ENCODE data around the gene EHBP1.
"Not testable (repeated sequence)": the region's sequence is repeated elsewhere in the genome, so short reads cannot be mapped to it uniquely, and the experiment has no call there.

The EHBP1 gene

DNA sequence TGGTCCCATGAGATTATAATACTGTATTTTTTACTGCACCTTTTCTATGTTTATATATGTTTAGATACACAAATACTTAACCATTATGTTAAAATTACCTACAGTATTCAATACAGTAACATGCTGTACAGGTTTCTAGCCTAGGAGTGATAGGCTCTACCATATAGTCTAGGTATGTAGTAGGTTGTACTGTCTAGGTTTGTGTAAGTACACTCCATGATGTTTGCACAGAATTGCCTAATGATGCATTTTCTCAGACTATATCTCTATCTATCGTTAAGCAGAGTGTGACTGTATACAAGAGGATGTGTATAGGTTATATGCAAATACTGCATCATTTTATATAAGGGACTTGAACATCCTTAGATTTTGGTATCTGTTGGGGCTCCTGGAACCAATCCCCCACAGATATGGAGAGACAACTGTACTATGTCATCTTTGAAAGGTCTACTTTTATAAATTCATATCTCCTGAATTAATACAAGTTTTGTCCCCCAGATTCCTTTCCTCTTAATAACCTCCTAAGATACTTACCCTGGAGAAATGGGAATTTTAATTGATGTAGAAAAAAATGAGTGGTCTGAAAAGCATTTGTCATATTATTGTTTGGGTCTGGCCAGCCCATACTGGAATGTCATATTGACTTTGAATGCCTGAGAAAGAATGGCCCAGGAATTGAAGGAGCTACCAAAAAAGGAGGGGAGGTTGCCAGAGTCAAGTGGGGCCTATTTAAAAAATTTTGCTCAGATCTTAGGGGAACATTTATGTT lies 36.6 kb downstream of the EHBP1 start:
- TF ChIP-seq Cebpa-rat (IDR thresholded peaks at IDR 0.05): no peak
- H3K4me1 ChIP-seq: peaks cover 21% of the 10 kb centered on the region

GRCh38 chr2:62743506-62743905 lies 38.0 kb downstream of the EHBP1 start:
- TF ChIP-seq Cebpa-rat (IDR thresholded peaks at IDR 0.05): no peak
- Histone ChIP-seq H3K27ac (no peak overlapping the region), H3K9ac (no peak overlapping the region), H3K9me3 (no peaks in the 10 kb centered on the region), H4K20me1 (0 out of 2 replicates have a peak, but pooled peaks cover 11% of the 10 kb centered on the region), H3K4me1 (peaks cover 18% of the 10 kb centered on the region), H3K36me3 (peaks cover 5% of the 10 kb centered on the region; the same call in 1 of the 2 replicates), H3K27me3 (no peaks in the 10 kb centered on the region), H3K4me3 (no peak overlapping the region), H3K4me2 (no peak overlapping the region)

More for the DNA sequence above, 36.6 kb downstream of the EHBP1 start:
- H3K4me2 ChIP-seq: no peak overlapping the region
- no peak overlapping the region for H3K27ac ChIP-seq
- H3K9me3 ChIP-seq: 0 out of 2 replicates have a peak, but pooled peaks cover 2% of the 10 kb centered on the region
- no peak overlapping the region for H3K9ac ChIP-seq
- 0 out of 2 replicates have a peak, but pooled peaks cover 11% of the 10 kb centered on the region for H4K20me1 ChIP-seq
- no peaks in the 10 kb centered on the region for H3K36me3 ChIP-seq
- H3K27me3 ChIP-seq: no peaks in the 10 kb centered on the region
- no peak overlapping the region for H3K4me3 ChIP-seq

GRCh38 chr2:62744603-62745002 lies 39.1 kb downstream of the EHBP1 start:
- Histone ChIP-seq H3K4me3 (no peak overlapping the region), H3K4me2 (no peak overlapping the region), H3K27ac (no peak overlapping the region), H3K9me3 (no peaks in the 10 kb centered on the region), H4K20me1 (0 out of 2 replicates have a peak, but pooled peaks cover 11% of the 10 kb centered on the region), H3K36me3 (peaks cover 5% of the 10 kb centered on the region; the same call in 1 of the 2 replicates), H3K9ac (no peak overlapping the region), H3K27me3 (no peaks in the 10 kb centered on the region), H3K4me1 (peaks cover 7% of the 10 kb centered on the region)
- no peak for TF ChIP-seq Cebpa-rat (IDR thresholded peaks at IDR 0.05)

DNA sequence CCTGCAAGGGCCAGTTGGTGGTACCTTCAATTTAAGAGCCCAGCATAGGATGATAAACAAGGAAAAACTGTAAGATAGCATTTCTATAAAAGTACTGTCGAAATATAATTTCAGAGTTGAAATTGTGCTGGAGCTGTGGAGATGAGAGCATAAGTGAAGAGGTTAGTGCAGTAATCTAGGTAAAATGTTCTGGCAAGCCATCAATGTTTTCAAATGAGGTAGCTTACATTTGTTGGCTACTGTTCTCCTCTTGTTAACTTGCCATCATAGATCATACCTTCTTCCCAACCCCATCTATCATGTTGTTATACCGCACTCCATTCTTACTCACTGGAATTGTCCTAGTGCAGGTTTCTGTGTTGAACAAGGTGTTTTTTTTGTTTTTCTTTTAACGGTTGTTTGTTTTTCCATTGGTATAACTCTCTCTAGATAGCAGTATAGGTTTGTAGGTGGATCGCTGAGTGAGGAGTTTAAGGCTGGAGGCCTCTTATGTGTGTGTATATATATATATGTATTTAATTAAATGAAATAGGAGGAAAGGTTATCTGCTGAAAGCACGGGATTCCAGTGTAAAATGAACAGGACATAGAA lies 40.5 kb downstream of the EHBP1 start:
- no peaks in the 10 kb centered on the region for H3K27me3 ChIP-seq
- no peak overlapping the region for H3K9ac ChIP-seq
- TF ChIP-seq Cebpa-rat (IDR thresholded peaks at IDR 0.05): no peak
- H3K4me2 ChIP-seq: no peak overlapping the region
- H3K4me3 ChIP-seq: no peak overlapping the region
- H3K27ac ChIP-seq: no peak overlapping the region
- H3K36me3 ChIP-seq: peaks cover 5% of the 10 kb centered on the region; the same call in 1 of the 2 replicates
- H4K20me1 ChIP-seq: 0 out of 2 replicates have a peak, but pooled peaks cover 11% of the 10 kb centered on the region
- H3K9me3 ChIP-seq: peaks cover 5% of the 10 kb centered on the region; the same call in 1 of the 2 replicates
- 0 out of 2 replicates have a peak, but pooled peaks cover 6% of the 10 kb centered on the region for H3K4me1 ChIP-seq

GRCh38 chr2:62747169-62747568 lies 41.7 kb downstream of the EHBP1 start:
- H3K9me3 ChIP-seq: peaks cover 8% of the 10 kb centered on the region; the same call in 1 of the 2 replicates
- H3K27ac ChIP-seq: no peak overlapping the region
- H3K36me3 ChIP-seq: peaks cover 5% of the 10 kb centered on the region; the same call in 1 of the 2 replicates
- H3K4me3 ChIP-seq: no peak overlapping the region
- H3K27me3 ChIP-seq: no peaks in the 10 kb centered on the region
- H4K20me1 ChIP-seq: 0 out of 2 replicates have a peak, but pooled peaks cover 11% of the 10 kb centered on the region
- H3K4me1 ChIP-seq: 0 out of 2 replicates have a peak, but pooled peaks cover 6% of the 10 kb centered on the region
- H3K4me2 ChIP-seq: no peak overlapping the region
- no peak for TF ChIP-seq Cebpa-rat (IDR thresholded peaks at IDR 0.05)
- H3K9ac ChIP-seq: no peak overlapping the region

DNA sequence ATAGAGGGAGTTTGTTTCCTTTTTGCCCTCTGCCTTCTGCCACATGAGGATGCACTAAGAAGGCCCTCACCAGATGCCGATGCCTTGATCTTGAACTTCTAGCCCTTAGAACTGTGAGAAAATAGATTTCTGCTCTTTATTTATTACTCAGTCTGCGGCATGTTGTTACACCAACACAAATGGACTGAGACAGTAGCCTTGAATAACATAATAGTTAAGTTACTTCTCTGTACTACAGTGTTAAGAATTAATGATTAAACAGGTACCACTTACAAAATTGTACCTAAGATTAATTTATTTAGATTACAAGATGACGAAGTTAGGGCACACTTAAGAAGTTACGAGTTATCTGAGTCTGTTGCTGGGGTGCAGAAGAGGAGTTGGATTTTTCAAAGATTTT lies 42.4 kb downstream of the EHBP1 start:
- Histone ChIP-seq H3K4me1 (0 out of 2 replicates have a peak, but pooled peaks cover 6% of the 10 kb centered on the region), H3K4me2 (no peak overlapping the region), H3K9me3 (peaks cover 8% of the 10 kb centered on the region; the same call in 1 of the 2 replicates), H3K9ac (no peak overlapping the region), H3K27ac (no peak overlapping the region), H3K36me3 (peaks cover 5% of the 10 kb centered on the region; the same call in 1 of the 2 replicates), H3K4me3 (no peak overlapping the region), H3K27me3 (no peaks in the 10 kb centered on the region), H4K20me1 (0 out of 2 replicates have a peak, but pooled peaks cover 11% of the 10 kb centered on the region)
- no peak for TF ChIP-seq Cebpa-rat (IDR thresholded peaks at IDR 0.05)

GRCh38 chr2:62749111-62749510 lies 43.6 kb downstream of the EHBP1 start:
- H3K4me3 ChIP-seq, H3K9ac ChIP-seq, H3K4me1 ChIP-seq, H3K27me3 ChIP-seq, H3K27ac ChIP-seq, H3K4me2 ChIP-seq, H3K36me3 ChIP-seq: not testable (repeated sequence)
- Histone ChIP-seq H4K20me1 (0 out of 2 replicates have a peak, but pooled peaks cover 11% of the 10 kb centered on the region), H3K9me3 (peaks cover 16% of the 10 kb centered on the region)

GRCh38 chr2:62757029-62757428 lies 51.5 kb downstream of the EHBP1 start:
- Histone ChIP-seq H3K9ac (no peak overlapping the region), H3K27me3 (no peaks in the 10 kb centered on the region), H3K4me2 (no peak overlapping the region), H3K4me1 (no peaks in the 10 kb centered on the region), H3K9me3 (peaks cover 18% of the 10 kb centered on the region), H3K4me3 (no peak overlapping the region), H3K27ac (no peak overlapping the region), H4K20me1 (peaks cover 11% of the 10 kb centered on the region; the same call in 1 of the 2 replicates), H3K36me3 (peaks cover 12% of the 10 kb centered on the region)
- TF ChIP-seq Cebpa-rat (IDR thresholded peaks at IDR 0.05): no peak

DNA sequence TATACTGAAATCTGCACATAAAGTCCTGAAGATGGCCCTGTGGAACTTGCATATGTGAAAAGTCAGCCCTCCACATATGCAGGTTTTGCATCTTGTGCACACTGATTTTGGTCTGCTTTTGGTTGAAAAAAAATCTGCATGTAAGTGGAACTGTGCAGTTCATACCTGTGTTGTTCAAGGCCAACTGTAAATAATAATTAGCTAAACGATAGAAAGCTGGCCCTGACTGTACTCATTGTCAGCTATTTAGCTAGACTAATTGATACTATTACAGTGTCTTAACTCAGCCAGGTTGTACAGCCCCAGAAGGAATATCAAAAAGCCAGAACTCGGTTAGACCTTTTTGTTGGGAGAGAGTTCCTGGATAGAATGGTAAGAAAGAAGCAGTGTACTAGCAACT lies 54.5 kb downstream of the EHBP1 start:
- peaks cover under 1% of the 10 kb centered on the region; the same call in 1 of the 2 replicates for H3K36me3 ChIP-seq
- H4K20me1 ChIP-seq: peaks cover 11% of the 10 kb centered on the region; the same call in 1 of the 2 replicates
- no peaks in the 10 kb centered on the region for H3K4me1 ChIP-seq
- peaks cover under 1% of the 10 kb centered on the region; the same call in 1 of the 2 replicates for H3K9me3 ChIP-seq
- no peaks in the 10 kb centered on the region for H3K27me3 ChIP-seq
- H3K4me2 ChIP-seq: no peak overlapping the region
- H3K4me3 ChIP-seq: no peak overlapping the region
- no peak for TF ChIP-seq Cebpa-rat (IDR thresholded peaks at IDR 0.05)
- no peak overlapping the region for H3K27ac ChIP-seq
- H3K9ac ChIP-seq: no peak overlapping the region

DNA sequence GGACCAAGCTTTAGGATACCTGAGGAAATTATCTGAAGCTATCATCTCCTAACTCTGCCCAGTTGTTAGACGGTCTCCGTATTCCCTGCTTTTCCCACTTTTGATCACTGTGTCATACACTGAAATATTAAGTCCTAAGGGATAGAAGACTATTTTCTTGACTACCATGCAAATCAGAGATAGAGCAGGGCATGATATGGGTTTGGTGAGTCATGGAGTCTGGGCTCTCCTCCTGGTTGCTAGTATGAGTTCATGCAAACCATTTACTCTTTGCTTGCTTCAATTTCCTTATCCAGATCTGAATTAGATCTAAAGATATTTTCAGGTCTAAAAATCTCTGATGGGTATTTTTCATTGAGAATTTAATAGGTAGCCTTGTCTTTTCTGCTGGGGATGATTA lies 55.0 kb downstream of the EHBP1 start:
- Histone ChIP-seq H3K36me3 (no peaks in the 10 kb centered on the region), H3K27ac (no peak overlapping the region), H3K4me3 (no peak overlapping the region), H3K9ac (no peak overlapping the region), H4K20me1 (peaks cover 11% of the 10 kb centered on the region; the same call in 1 of the 2 replicates), H3K9me3 (no peaks in the 10 kb centered on the region), H3K4me2 (no peak overlapping the region), H3K4me1 (no peaks in the 10 kb centered on the region), H3K27me3 (no peaks in the 10 kb centered on the region)
- TF ChIP-seq Cebpa-rat (IDR thresholded peaks at IDR 0.05): no peak
